B cell (primary cell): ENCODE results near the gene DENND6A. TPM values are rescaled to one million over a fixed set of nuclear protein-coding genes. Genes with fewer than 3 reads are reported as not detected.

Experiments
- ATAC-seq: fragments of 200-7000 bp; cut with Tn5 transposase; one replicate; pipeline ENCODE4 v1.10.0; 2021; ENCODE audit warnings: low read depth, mild to moderate bottlenecking, moderate number of reproducible peaks, moderate library complexity
- CTCF ChIA-PET: fragments of 350-600 bp; sonication (Branson Sonifier 250); formaldehyde crosslinking; loops from one replicate; lab custom pipeline; 2021; ENCODE audit warnings: antibody characterized with exemption, inconsistent platforms; lab: Charles Lee
- POLR2A ChIA-PET: fragments of 350-600 bp; sonication (Branson Sonifier 250); formaldehyde crosslinking; loops from one replicate; lab custom pipeline; 2021; ENCODE audit warnings: antibody characterized with exemption; lab: Charles Lee
- DNase-seq: peaks from one replicate; pipeline ENCODE4 v3.0.0; 2013
- H2AFZ ChIP-seq: 2 replicates; pipeline ENCODE4 v1.6.1; 2012; ENCODE audit warnings: mild to moderate bottlenecking, low read depth, low read length; ENCODE audit not compliant: insufficient read depth, poor library complexity, severe bottlenecking
- H3K27ac ChIP-seq, 2 donors: 1 replicate in 1 of 2; 2 replicates in 1 of 2; pipeline ENCODE4 v1.5.1; 2012 to 2013; ENCODE audit warnings: low read length in 2 of 2, mild to moderate bottlenecking in 2 of 2, moderate library complexity in 1 of 2
- H3K27me3 ChIP-seq, 4 experiments: fragments of 200-600 bp in 1 of 4; sonication (generic) in 1 of 4; replicated peaks in 1 of 4; 1 replicate in 2 of 4; 2 replicates in 2 of 4; pipeline versions ENCODE4 v1.6.1 to v1.7.0; 2013 to 2016; ENCODE audit warnings: low read length in 3 of 4, mild to moderate bottlenecking in 2 of 4, mixed read lengths in 1 of 4, moderate library complexity in 1 of 4; ENCODE audit not compliant: insufficient read depth in 4 of 4, control insufficient read depth in 3 of 4; ENCODE audit errors: control extremely low read depth in 1 of 4
- H3K36me3 ChIP-seq, 2 experiments: replicated peaks in 1 of 2; 1 replicate in 1 of 2; 2 replicates in 1 of 2; pipeline versions ENCODE4 v1.6.1 to v1.7.1; 2013; ENCODE audit warnings: low read length in 1 of 2; ENCODE audit not compliant: insufficient read depth in 2 of 2, control insufficient read depth in 1 of 2; ENCODE audit errors: control extremely low read depth in 1 of 2, extremely low read depth in 1 of 2
- H3K4me1 ChIP-seq, 2 donors: fragments of 200-600 bp in 1 of 2; sonication (generic) in 1 of 2; 1 replicate in 1 of 2; 2 replicates in 1 of 2; pipeline versions ENCODE4 v1.5.1 to v1.6.1; 2013 to 2017; ENCODE audit warnings: low read length in 2 of 2; ENCODE audit not compliant: control insufficient read depth in 2 of 2, insufficient read depth in 2 of 2
- H3K4me2 ChIP-seq: replicated peaks from 2 replicates; pipeline ENCODE3; 2012; ENCODE audit warnings: mild to moderate bottlenecking, low read depth, low read length; ENCODE audit not compliant: poor library complexity, severe bottlenecking
- H3K4me3 ChIP-seq, 5 experiments: fragments of 200-600 bp in 1 of 5; sonication (generic) in 1 of 5; 1 replicate in 3 of 5; 2 replicates in 2 of 5; pipeline versions ENCODE4 v1.5.1 to v1.7.0; 2011 to 2016; ENCODE audit warnings: low read length in 4 of 5, mild to moderate bottlenecking in 4 of 5, low read depth in 2 of 5, control low read depth in 1 of 5, moderate library complexity in 1 of 5; ENCODE audit not compliant: insufficient read depth in 1 of 5; ENCODE audit errors: control extremely low read depth in 1 of 5, extremely low read depth in 1 of 5
- H3K79me2 ChIP-seq: fragments of 200-600 bp; sonication (generic); one replicate; pipeline ENCODE4 v1.6.0; 2016; ENCODE audit warnings: low read length; ENCODE audit not compliant: control insufficient read depth, insufficient read depth
- H3K9ac ChIP-seq: fragments of 200-600 bp; sonication (generic); 2 replicates; pipeline ENCODE4 v1.6.1; 2017; ENCODE audit warnings: mild to moderate bottlenecking, low read length, moderate library complexity
- H3K9me3 ChIP-seq, 3 donors: one replicate each; pipeline versions ENCODE4 v1.6.1 to v1.7.1; 2013; ENCODE audit warnings: low read length in 2 of 3; ENCODE audit not compliant: control insufficient read depth in 2 of 3, insufficient read depth in 1 of 3; ENCODE audit errors: control extremely low read depth in 1 of 3
- H4K20me1 ChIP-seq: 2 replicates; pipeline ENCODE4 v1.6.0; 2012; ENCODE audit warnings: mild to moderate bottlenecking, low read length; ENCODE audit not compliant: insufficient read depth, control insufficient read depth, poor library complexity, severe bottlenecking
- H3K27ac Mint-ChIP-seq: one replicate; pipeline ENCODE4 v1.8.0; 2021; ENCODE audit warnings: mixed read lengths
- H3K27me3 Mint-ChIP-seq: one replicate; pipeline ENCODE4 v1.8.0; 2021; ENCODE audit warnings: mixed read lengths
- H3K4me1 Mint-ChIP-seq: one replicate; pipeline ENCODE4 v1.8.0; 2021; ENCODE audit warnings: mixed read lengths
- H3K4me3 Mint-ChIP-seq: one replicate; pipeline ENCODE4 v1.8.0; 2021; ENCODE audit warnings: mixed read lengths
- H3K9me3 Mint-ChIP-seq: one replicate; pipeline ENCODE4 v1.8.0; 2022; ENCODE audit warnings: mixed read lengths; ENCODE audit not compliant: insufficient read depth
- CTCF ChIP-seq: fragments of 200-600 bp; IDR thresholded peaks from one replicate; pipeline ENCODE4 v1.8.0; 2022; ENCODE audit warnings: antibody characterized with exemption, mild to moderate bottlenecking
- EZH2 ChIP-seq: IDR thresholded peaks from 2 replicates; pipeline ENCODE4 v1.6.1; 2012; ENCODE audit warnings: borderline replicate concordance, low read depth, mild to moderate bottlenecking, moderate library complexity, low read length; ENCODE audit not compliant: insufficient read depth, poor library complexity, severe bottlenecking
- WGBS: methylation state at CpG from one replicate; pipeline ENCODE4 v1.1.5; 2013; ENCODE audit warnings: missing lambda C conversion rate; ENCODE audit not compliant: insufficient coverage; 5-methylcytosine and 5-hydroxymethylcytosine counted together
- intact Hi-C: fragments of 100-400 bp; cut with micrococcal nuclease; formaldehyde crosslinking; loops from one replicate; pipeline ENCODE4 v1.10.0; 2022
- polyA minus RNA-seq: library from RNA; depleted of rRNA, polyadenylated mRNA; stranded (reverse); fragments of >200 nt; gene quantifications from 2 replicates; pipeline ENCODE4 v1.2.3, GENCODE V29; 2012
- polyA plus RNA-seq: library from polyadenylated mRNA; depleted of rRNA; stranded (reverse); fragments of >200 nt; gene quantifications from 2 replicates; pipeline ENCODE4 v1.2.3, GENCODE V29; 2012
- total RNA-seq, 2 donors: library from RNA; stranded (reverse); fragments of 120-200 nt in 1 of 2; gene quantifications; 1 replicate in 1 of 2; 2 replicates in 1 of 2; pipeline versions ENCODE4 v1.2.3 to v1.2.4, GENCODE V29; 2013 to 2022

The DENND6A gene
- 31.5 and 37.6 TPM in 2 replicates for total RNA-seq
- total RNA-seq (2013) = 28.4 TPM
- polyA plus RNA-seq = 10.0 and 17.5 TPM in 2 replicates
- 16.8 and 24.5 TPM in 2 replicates for polyA minus RNA-seq

GRCh38 chr3:57692396-57693147 lies at the start of gene DENND6A:
Gene DENND6A, minus strand, starts transcription at chr3:57693077. Its CDS starts 59 bp downstream, at chr3:57693018.
- peak within 1 kb of the TSS; percentile 91 for H3K4me3 Mint-ChIP-seq
- H3K4me1 Mint-ChIP-seq = peaks cover 36% of the 10 kb centered on the region
- WGBS = under 1% methylated on average over 71 of the region's 71 CpGs

More at GRCh38 chr3:57692396-57693147, at the start of gene DENND6A:
- no peaks in the 10 kb centered on the region for H3K9me3 Mint-ChIP-seq
- H3K27ac ChIP-seq = peak within 1 kb of the TSS; percentile 57 to 80
- ATAC-seq (peak; percentile 89), DNase-seq (peak; percentile 96)
- ChIA-PET POLR2A (interaction anchor here (0.6 to 2.8 kb wide), 5 partner anchors 20 to 859 kb away, joined by 3 to 9 read pairs (median 4); partner anchors contain the start of gene SLMAP), CTCF (interaction anchor here (1.0 to 1.2 kb wide), 2 partner anchors 21 to 63 kb away, joined by 3 to 5 read pairs; partner anchors contain the start of gene SLMAP)
- peak within 1 kb of the TSS; percentile 84 for H3K4me2 ChIP-seq
- peaks cover 23 to 29% of the 10 kb centered on the region in 2 donors for H3K4me1 ChIP-seq
- H3K9me3 ChIP-seq = no peaks in the 10 kb centered on the region
- H3K9ac ChIP-seq = peak within 1 kb of the TSS; percentile 86
- H3K36me3 ChIP-seq = no peaks in the 10 kb centered on the region
- intact Hi-C loops = loop anchor here (1.0 to 10.0 kb wide), 9 partner anchors 21 to 1010 kb away; partner anchors contain the start of genes ABHD6, APPL1, ARF4 and IL17RD
- TF ChIP-seq EZH2 = no peak
- no peak for TF ChIP-seq CTCF
- no peaks in the 10 kb centered on the region for H3K27me3 ChIP-seq
- H2AFZ ChIP-seq = peak within 1 kb of the TSS; percentile 77
- peak within 1 kb of the TSS; percentile 90 for H3K27ac Mint-ChIP-seq
- H3K27me3 Mint-ChIP-seq = no peaks in the 10 kb centered on the region
- H3K4me3 ChIP-seq = peak within 1 kb of the TSS; percentile 60 to 93 (median 91)
- peaks cover 50% of the 10 kb centered on the region for H3K79me2 ChIP-seq
- H4K20me1 ChIP-seq = peaks cover 33% of the 10 kb centered on the region
